A673 (cell line): ENCODE results near the gene PTGIS.

Experiments used
- CTCF ChIP-seq: fragments of 300-800, 200-600 bp; sonication (generic); conservative IDR thresholded peaks from 2 replicates; pipeline ENCODE4 v1.5.1; 2017; ENCODE audit warnings: low read depth, mild to moderate bottlenecking, antibody characterized with exemption, low read length, moderate library complexity, mixed read lengths
- EZH2 ChIP-seq: fragments of 200-600 bp; sonication (generic); IDR thresholded peaks from 2 replicates; pipeline ENCODE4 v1.6.1; 2017; ENCODE audit warnings: borderline replicate concordance, low read depth, mild to moderate bottlenecking, mixed read lengths, antibody characterized with exemption, low read length; ENCODE audit not compliant: poor library complexity, severe bottlenecking

GRCh38 chr20:49486064-49486463 is 81.9 kb downstream of the PTGIS start:
- TF ChIP-seq CTCF (no peak), EZH2 (no peak)
